DMS53 treated with DMSO at 0.1 percent for 48 hours (cell line): Measurements from ENCODE around the gene CHST3.
"Not testable (repeated sequence)": the region's sequence is repeated elsewhere in the genome, so short reads cannot be mapped to it uniquely, and the experiment has no call there.

Experiments
- DNase-seq: peaks from one replicate; lab custom pipeline; 2025; ENCODE audit not compliant: unreplicated experiment; lab: John Stamatoyannopoulos, UW

CHST3 gene

DNA sequence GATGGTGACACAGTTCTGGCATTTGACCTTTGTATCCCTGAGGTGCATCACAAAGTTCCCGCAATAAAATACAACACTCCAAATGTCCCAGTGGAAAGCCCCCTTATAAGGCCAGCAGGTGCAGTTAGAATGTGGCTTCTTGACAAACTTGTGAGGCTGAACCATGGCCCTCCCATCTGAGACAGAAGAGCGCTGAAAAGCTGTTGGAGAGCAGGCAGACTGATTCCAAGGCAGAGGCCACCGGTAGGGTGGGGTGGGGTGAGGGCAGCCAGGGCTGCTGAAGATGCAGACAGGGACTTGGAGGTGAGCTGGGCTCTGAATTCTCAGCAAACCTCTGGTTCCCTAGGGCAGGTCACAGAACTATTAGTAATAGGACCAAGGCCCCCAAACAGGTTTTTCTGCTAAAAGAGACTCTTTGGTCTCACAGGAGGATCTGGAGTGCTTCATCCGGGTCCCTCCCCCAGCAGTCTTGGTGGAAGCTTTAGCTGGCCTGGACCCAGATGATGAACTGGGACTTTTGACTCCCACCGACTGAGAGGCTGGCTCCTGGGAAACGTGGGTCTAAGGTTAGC lies 15.6 kb upstream of the CHST3 start:
- no peak for DNase-seq

DNA sequence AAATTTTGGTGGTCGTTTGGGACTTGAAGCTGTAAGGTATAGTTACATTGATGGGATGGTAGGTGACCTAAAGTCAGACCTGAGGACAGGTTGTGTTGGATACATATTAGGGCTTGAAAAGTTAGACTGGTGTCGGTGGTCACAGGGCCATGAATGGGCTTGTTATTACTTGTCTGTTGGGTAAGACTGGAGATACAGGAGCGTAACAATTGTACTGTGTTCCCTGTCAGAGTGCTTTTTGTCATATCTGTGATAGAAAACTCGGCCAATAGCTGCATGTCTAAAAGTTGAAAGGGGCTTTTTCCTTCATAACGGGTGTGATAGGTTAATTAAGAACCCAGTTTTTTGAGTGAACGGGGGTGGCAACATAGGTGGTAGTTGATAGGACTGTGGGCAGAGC lies 13.5 kb upstream of the CHST3 start:
- no peak for DNase-seq

DNA sequence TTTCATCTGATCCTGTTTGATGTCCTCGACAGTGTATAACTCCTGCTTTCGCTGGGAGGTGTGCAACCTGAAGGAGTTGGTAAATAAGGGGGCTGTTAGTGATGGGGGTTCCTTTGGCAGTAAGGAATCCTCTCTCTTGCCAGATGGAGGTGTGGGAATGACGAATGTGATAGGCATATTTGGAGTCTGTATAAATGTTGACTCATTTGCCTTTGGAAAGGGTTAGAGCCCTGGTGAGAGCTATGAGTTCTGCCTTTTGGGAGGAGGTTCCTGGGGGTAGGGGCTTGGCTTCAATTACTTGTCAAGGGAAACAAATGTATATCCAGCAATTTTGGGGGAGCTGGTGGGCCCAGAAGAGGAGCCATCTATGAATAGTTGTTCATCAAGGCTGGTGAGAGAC lies 11.4 kb upstream of the CHST3 start:
- no peak for DNase-seq

GRCh38 chr10:71957546-71958275 lies 6.5 kb upstream of the CHST3 start:
- no peak for DNase-seq

- no peak for DNase-seq
Observed at GRCh38 chr10:71959526-71959925, 4.7 kb upstream of the CHST3 start.

DNA sequence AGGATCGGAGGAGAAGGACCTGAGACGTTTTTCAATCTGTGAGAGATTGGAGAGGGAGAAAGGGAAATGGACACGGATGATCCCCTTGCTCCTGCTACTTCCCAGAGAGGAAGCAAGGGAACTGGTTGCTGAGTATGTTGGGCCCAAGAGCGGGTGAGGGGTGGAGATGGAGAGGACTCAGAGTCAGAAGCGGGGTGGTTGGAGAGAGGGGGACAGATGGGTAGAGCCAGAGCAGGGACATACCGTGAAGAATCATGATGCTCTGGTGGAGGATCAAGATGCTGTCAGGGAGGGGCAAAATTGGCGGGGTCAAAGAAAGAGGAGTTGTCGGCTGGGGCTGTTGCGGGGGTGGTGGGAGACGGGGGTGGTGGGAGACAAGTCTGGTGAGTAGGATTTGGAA lies 2.4 kb upstream of the CHST3 start:
- no peak for DNase-seq

DNA sequence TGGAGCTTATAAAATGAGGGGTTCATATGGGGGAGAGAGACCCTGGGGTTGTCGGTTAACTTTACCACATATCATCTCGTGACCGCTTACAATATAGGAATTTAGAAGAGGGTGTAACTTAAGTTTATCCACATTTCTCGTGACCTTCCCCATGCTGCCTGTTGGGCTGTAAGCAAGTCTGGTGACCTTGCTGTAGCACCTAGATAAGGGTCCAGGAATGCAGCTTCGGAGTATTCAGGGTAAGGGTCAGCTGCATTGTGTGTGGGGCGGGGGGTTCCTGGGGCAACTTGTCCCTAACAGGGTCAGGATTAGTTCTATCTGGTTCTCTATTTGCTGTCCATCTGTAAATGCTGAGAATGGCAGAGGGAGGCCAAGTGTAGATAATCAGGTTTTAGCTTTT lies 1.3 kb upstream of the CHST3 start:
- no peak for DNase-seq

- DNase-seq: no peak
Observed at GRCh38 chr10:71963351-71964097, 671 bp upstream of the CHST3 start.

- no peak for DNase-seq
Observed at GRCh38 chr10:71964743-71965515, 734 bp downstream of the CHST3 start.

GRCh38 chr10:71965623-71966022 lies 1.4 kb downstream of the CHST3 start:
- DNase-seq: no peak

- no peak for DNase-seq
Observed at GRCh38 chr10:71966046-71967004, 2.1 kb downstream of the CHST3 start.

GRCh38 chr10:71967958-71968357 lies 3.8 kb downstream of the CHST3 start:
- not testable (repeated sequence) for DNase-seq

DNA sequence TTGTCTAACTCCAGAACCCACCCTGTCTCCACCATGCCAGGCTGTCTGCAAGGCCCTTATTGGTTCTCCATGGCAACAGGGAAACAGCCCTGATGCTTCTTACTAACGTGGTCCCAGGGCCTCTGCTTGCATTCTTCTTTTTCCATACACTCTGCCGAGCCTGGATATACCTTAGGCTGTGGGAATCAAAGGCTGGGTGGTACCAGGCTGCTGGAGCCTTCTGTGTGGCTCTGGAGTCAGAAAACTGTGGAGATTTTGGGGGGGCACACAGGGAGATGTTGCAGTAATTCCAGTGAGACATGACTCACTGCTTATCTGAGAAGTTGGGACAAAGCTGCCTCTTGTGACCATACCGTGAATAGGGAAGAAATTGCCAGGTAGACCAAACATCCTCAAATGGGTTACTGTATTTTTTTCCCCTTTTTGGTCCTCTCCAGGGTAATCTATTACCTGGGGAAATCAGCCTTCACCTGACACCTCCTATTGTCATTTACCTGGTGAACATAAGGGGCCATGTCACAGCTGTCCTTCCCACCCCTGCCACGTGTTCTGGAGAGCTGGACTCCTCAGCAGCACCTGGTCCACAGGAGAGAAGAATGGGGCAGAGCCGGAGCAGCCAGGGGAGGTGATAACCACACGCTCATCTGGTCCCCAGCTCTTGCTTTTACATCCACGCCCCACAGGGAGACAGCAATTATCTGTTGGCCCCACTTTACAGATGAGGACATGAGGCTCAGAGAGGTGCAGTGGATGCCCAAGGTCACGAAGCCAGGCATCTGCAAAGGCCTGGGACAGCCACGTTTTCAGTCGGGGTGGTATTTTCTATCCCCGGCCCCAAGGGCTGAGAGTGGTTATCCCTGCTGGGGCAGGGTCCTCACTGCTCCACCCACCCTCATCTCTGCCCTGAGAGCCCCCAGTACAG lies 4.6 kb downstream of the CHST3 start:
- no peak for DNase-seq

GRCh38 chr10:71969929-71970328 lies 5.7 kb downstream of the CHST3 start:
- DNase-seq: no peak

DNA sequence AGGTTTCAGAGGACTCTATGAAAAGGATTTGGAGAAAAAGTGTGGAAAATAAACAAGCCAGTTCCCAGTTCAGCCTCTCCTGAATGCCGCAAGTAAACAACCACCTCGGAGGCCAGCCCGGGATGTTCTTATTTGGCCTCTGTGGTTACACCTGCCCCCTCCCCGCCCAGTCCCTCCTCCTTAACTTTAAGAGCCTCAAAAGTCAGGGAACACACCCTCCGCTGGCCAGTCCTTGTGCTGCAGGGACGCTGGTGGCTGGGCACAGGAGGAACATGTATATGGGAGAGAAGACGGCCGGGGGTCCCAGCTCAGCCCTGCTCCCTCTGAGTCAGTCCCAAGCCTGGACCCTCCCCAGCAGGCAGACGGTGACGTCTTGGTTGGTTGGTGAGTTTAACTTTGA lies 6.1 kb downstream of the CHST3 start:
- DNase-seq: no peak

DNA sequence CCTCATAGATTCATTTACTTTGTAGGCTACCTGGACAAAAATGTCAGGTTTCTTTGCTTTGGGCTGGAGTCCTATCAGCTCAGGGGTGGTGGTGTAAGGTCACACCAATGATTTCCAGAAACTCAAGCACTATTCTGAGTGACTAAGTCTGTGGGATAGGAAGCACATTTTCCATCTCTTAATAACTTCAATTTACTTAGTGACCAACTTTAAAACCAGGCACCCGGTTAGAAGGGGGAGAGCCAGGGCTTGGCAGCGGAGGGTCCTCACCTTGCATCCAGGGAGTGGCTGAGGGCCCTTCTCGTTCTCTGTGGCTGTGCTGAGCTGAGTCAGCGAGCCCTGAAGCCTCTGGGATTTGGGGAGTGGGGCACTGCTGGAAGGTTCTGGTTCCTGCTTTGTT lies 6.7 kb downstream of the CHST3 start:
- no peak for DNase-seq

GRCh38 chr10:71971311-71971731 lies 7.1 kb downstream of the CHST3 start:
- no peak for DNase-seq

DNA sequence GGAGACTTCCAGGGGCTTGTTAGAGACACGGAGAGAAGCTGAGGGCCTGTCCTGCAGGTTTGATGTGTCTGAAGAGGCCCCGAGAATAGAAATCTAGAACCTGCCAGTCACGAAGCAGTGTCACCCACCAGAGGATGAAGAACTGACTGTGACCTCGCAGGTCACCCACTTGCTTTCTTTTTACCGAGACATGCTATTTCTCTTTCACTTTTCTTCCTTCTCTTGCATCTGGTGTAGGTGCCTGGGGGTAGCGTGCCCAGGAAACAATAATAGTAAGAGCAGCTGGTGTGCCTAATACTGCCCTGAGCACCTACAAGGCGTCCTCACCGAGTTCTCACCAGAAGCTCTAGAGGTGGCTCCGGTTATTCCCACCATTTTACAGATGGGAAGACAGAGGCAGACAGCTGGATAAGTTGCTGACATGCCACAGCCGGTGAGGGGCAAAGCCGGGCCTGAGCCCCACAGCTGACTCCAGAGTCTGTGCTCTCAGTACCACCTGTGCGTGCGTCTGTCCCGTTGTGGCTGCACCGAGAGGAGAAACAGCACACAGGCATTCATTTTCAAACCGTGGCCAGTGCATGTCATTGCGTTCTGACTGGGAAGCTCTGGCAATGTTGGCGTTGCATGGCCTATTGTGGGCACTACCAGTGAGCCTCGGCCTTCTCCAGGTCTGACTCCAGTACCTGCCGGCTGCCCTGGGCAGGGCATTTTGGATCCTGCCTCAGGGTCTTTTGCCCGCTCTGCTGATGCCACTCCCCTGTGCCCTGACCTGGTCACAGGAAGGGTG lies 7.8 kb downstream of the CHST3 start:
- DNase-seq: no peak
